CD4-positive, alpha-beta T cell (primary cell): ENCODE data around the gene KRTAP5-3. TPM values are rescaled to one million over a fixed set of nuclear protein-coding genes. Genes with fewer than 3 reads are reported as not detected.

ENCODE experiments used
- ATAC-seq: fragments of 200-7000 bp; cut with Tn5 transposase; one replicate; pipeline ENCODE4 v1.10.0; 2022; ENCODE audit warnings: mild to moderate bottlenecking; ENCODE audit not compliant: poor library complexity
- CTCF ChIA-PET: fragments of 350-600 bp; sonication (Branson Sonifier 250); formaldehyde crosslinking; loops from one replicate; lab custom pipeline; 2021; ENCODE audit warnings: antibody characterized with exemption, inconsistent platforms; lab: Charles Lee
- POLR2A ChIA-PET: fragments of 350-600 bp; sonication (Branson Sonifier 250); formaldehyde crosslinking; loops from one replicate; lab custom pipeline; 2021; ENCODE audit warnings: antibody characterized with exemption, inconsistent platforms; lab: Charles Lee
- DNase-seq, 14 experiments: peaks; one replicate each; pipeline ENCODE4 v3.0.0-alpha.2; 2013 to 2020; ENCODE audit warnings: mixed read lengths in 2 of 14
- H3K27ac ChIP-seq, 2 donors: one replicate each; pipeline versions ENCODE4 v1.5.1 to v1.7.0; 2013; ENCODE audit warnings: low read length in 2 of 2, low read depth in 1 of 2, mild to moderate bottlenecking in 1 of 2
- H3K27me3 ChIP-seq, 2 experiments: 1 replicate in 1 of 2; 2 replicates in 1 of 2; pipeline versions ENCODE4 v1.6.1 to v1.7.0; 2013; ENCODE audit warnings: low read length in 2 of 2, control low read depth in 1 of 2, mild to moderate bottlenecking in 1 of 2, moderate library complexity in 1 of 2; ENCODE audit not compliant: insufficient read depth in 2 of 2, control insufficient read depth in 1 of 2
- H3K36me3 ChIP-seq: one replicate; pipeline ENCODE4 v1.6.1; 2013; ENCODE audit warnings: low read length, control low read depth; ENCODE audit not compliant: insufficient read depth
- H3K4me1 ChIP-seq: one replicate; pipeline ENCODE4 v1.6.1; 2013; ENCODE audit warnings: low read length, control low read depth; ENCODE audit not compliant: insufficient read depth
- H3K4me3 ChIP-seq: one replicate; pipeline ENCODE4 v1.5.1; 2013; ENCODE audit warnings: mild to moderate bottlenecking, low read length, moderate library complexity
- H3K9me3 ChIP-seq, 2 experiments: 1 replicate in 1 of 2; 2 replicates in 1 of 2; pipeline versions ENCODE4 v1.6.1 to v1.7.0; 2013; ENCODE audit warnings: low read length in 2 of 2, mild to moderate bottlenecking in 2 of 2, control low read depth in 1 of 2, moderate library complexity in 1 of 2; ENCODE audit not compliant: control insufficient read depth in 1 of 2, insufficient read depth in 1 of 2
- H3K27ac Mint-ChIP-seq: one replicate; pipeline ENCODE4 v1.8.0; 2020; ENCODE audit warnings: mixed read lengths
- H3K27me3 Mint-ChIP-seq: one replicate; pipeline ENCODE4 v1.8.0; 2021; ENCODE audit warnings: mixed read lengths
- H3K36me3 Mint-ChIP-seq: one replicate; pipeline ENCODE4 v1.8.0; 2021; ENCODE audit warnings: low read depth, mixed read lengths
- H3K4me1 Mint-ChIP-seq: one replicate; pipeline ENCODE4 v1.8.0; 2021; ENCODE audit warnings: low read depth, mixed read lengths
- H3K4me3 Mint-ChIP-seq: one replicate; pipeline ENCODE4 v1.8.0; 2020; ENCODE audit warnings: mild to moderate bottlenecking, mixed read lengths
- H3K9me3 Mint-ChIP-seq: one replicate; pipeline ENCODE4 v1.8.0; 2020; ENCODE audit warnings: mixed read lengths
- intact Hi-C, 2 experiments: fragments of 100-400 bp; cut with DNase I in 1 of 2; cut with micrococcal nuclease in 1 of 2; formaldehyde crosslinking; loops; one replicate each; pipeline versions ENCODE4 v1.15.1 to v1.9.0; 2023 to 2025; cut with DNase I, micrococcal nuclease
- total RNA-seq, 174 experiments: library from RNA in 2 of 174; stranded (reverse) in 2 of 174; gene quantifications; one replicate each; pipeline ENCODE4 v1.2.3 and lab custom pipeline; 2021 to 2026
- TF ChIP-seq, protein P1 (sequence below): fragments of 200-600 bp; IDR thresholded peaks from one replicate; pipeline ENCODE4 v1.8.0; 2022; ENCODE audit warnings: antibody characterized with exemption, mild to moderate bottlenecking

Gene KRTAP5-3
- total RNA-seq, 2 experiments from 2014 or later = not detected

- no peaks in the 10 kb centered on the region for H3K36me3 Mint-ChIP-seq
- H3K4me3 Mint-ChIP-seq = no peak overlapping the region
- TF ChIP-seq, protein P1, sequence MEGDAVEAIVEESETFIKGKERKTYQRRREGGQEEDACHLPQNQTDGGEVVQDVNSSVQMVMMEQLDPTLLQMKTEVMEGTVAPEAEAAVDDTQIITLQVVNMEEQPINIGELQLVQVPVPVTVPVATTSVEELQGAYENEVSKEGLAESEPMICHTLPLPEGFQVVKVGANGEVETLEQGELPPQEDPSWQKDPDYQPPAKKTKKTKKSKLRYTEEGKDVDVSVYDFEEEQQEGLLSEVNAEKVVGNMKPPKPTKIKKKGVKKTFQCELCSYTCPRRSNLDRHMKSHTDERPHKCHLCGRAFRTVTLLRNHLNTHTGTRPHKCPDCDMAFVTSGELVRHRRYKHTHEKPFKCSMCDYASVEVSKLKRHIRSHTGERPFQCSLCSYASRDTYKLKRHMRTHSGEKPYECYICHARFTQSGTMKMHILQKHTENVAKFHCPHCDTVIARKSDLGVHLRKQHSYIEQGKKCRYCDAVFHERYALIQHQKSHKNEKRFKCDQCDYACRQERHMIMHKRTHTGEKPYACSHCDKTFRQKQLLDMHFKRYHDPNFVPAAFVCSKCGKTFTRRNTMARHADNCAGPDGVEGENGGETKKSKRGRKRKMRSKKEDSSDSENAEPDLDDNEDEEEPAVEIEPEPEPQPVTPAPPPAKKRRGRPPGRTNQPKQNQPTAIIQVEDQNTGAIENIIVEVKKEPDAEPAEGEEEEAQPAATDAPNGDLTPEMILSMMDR = peak; percentile 98
- H3K36me3 ChIP-seq = no peaks in the 10 kb centered on the region
- H3K4me3 ChIP-seq = no peak overlapping the region
- peak; percentile 60 to 86 (median 74) for DNase-seq
- H3K4me1 Mint-ChIP-seq = no peaks in the 10 kb centered on the region
- intact Hi-C loops = loop anchor here (1.0 to 5.0 kb wide), 6 partner anchors 39 to 500 kb away; no protein-coding TSS in a partner anchor
- H3K27me3 Mint-ChIP-seq = peaks cover 12% of the 10 kb centered on the region
- peaks cover 0 to 4% of the 10 kb centered on the region in 2 experiments for H3K9me3 ChIP-seq
- H3K27ac Mint-ChIP-seq = no peak overlapping the region
- no peaks in the 10 kb centered on the region for H3K9me3 Mint-ChIP-seq
- ATAC-seq = peak; percentile 98
- no peak overlapping the region for H3K27ac ChIP-seq
- ChIA-PET POLR2A (interaction anchor here (0.6 to 1.2 kb wide), 5 partner anchors 21 to 498 kb away, joined by 3 to 4 read pairs (median 4); no protein-coding TSS in a partner anchor), CTCF (interaction anchor here (0.6 to 1.6 kb wide), 19 partner anchors 9 to 768 kb away, joined by 3 to 19 read pairs (median 4); partner anchors contain the start of gene SYT8)
- H3K27me3 ChIP-seq = no peaks in the 10 kb centered on the region
- peaks cover 6% of the 10 kb centered on the region for H3K4me1 ChIP-seq
These were observed 44.7 kb upstream of the KRTAP5-3 start for GRCh38 chr11:1652771-1653540.

DNA sequence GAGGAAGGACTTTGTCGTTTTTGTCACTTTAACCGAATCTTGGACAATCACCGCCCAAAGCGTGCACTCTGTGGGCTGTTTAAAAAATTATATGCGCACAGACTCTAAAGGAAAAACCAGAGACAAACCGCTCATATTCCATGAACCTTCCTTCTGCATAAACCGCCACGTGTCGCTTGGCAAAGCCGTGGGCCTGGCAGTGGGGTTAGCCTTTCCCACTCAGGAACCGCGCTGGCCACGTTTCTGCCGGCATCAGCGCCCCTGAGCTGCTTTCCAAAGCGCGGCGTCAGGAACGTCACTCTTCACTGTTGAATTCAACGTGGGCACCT is 44.1 kb upstream of the KRTAP5-3 start:
- Histone ChIP-seq H3K27ac (no peak overlapping the region), H3K4me1 (peaks cover 6% of the 10 kb centered on the region), H3K9me3 (peaks cover 0 to 4% of the 10 kb centered on the region in 2 experiments), H3K4me3 (no peak overlapping the region), H3K27me3 (no peaks in the 10 kb centered on the region), H3K36me3 (no peaks in the 10 kb centered on the region)
- intact Hi-C loops = loop anchor here (1.0 to 5.0 kb wide), 6 partner anchors 40 to 500 kb away; no protein-coding TSS in a partner anchor
- CTCF ChIA-PET = interaction anchor here (0.6 to 1.6 kb wide), 19 partner anchors 9 to 768 kb away, joined by 3 to 19 read pairs (median 4); partner anchors contain the start of gene SYT8
- ATAC-seq (no peak), DNase-seq (no peak)
- H3K4me3 Mint-ChIP-seq = no peak overlapping the region
- H3K27me3 Mint-ChIP-seq = peaks cover 13% of the 10 kb centered on the region
- POLR2A ChIA-PET = interaction anchor here (0.6 to 1.2 kb wide), 5 partner anchors 22 to 499 kb away, joined by 3 to 4 read pairs (median 4); no protein-coding TSS in a partner anchor
- no peaks in the 10 kb centered on the region for H3K9me3 Mint-ChIP-seq
- H3K4me1 Mint-ChIP-seq = no peaks in the 10 kb centered on the region
- H3K27ac Mint-ChIP-seq = no peak overlapping the region
- H3K36me3 Mint-ChIP-seq = no peaks in the 10 kb centered on the region
- TF ChIP-seq, protein P1 = no peak

GRCh38 chr11:1652026-1652425 is 43.8 kb upstream of the KRTAP5-3 start:
- TF ChIP-seq, protein P1 = no peak
- H3K27ac ChIP-seq = no peak overlapping the region
- intact Hi-C loops = loop anchor here (1.0 to 5.0 kb wide), 6 partner anchors 40 to 501 kb away; no protein-coding TSS in a partner anchor
- peaks cover 0 to 4% of the 10 kb centered on the region in 2 experiments for H3K9me3 ChIP-seq
- ChIA-PET POLR2A (interaction anchor here (0.6 to 1.2 kb wide), 4 partner anchors 22 to 499 kb away, joined by 3 to 4 read pairs (median 4); no protein-coding TSS in a partner anchor), CTCF (interaction anchor here (0.6 to 1.6 kb wide), 19 partner anchors 8 to 769 kb away, joined by 3 to 19 read pairs (median 4); partner anchors contain the start of gene SYT8)
- DNase-seq (peak in 1 of 14 experiments; percentile 27), ATAC-seq (no peak)
- no peaks in the 10 kb centered on the region for H3K4me1 Mint-ChIP-seq
- no peak overlapping the region for H3K4me3 ChIP-seq
- peaks cover 6% of the 10 kb centered on the region for H3K4me1 ChIP-seq
- H3K27me3 Mint-ChIP-seq = peaks cover 16% of the 10 kb centered on the region
- no peaks in the 10 kb centered on the region for H3K27me3 ChIP-seq
- no peak overlapping the region for H3K27ac Mint-ChIP-seq
- no peaks in the 10 kb centered on the region for H3K36me3 Mint-ChIP-seq
- H3K9me3 Mint-ChIP-seq = no peaks in the 10 kb centered on the region
- no peaks in the 10 kb centered on the region for H3K36me3 ChIP-seq
- no peak overlapping the region for H3K4me3 Mint-ChIP-seq
